HCT116 (cell line): ENCODE results near the gene SEC31B. TPM values are rescaled to one million over a fixed set of nuclear protein-coding genes. Genes with fewer than 3 reads are reported as not detected.

Source experiments
- ATAC-seq: fragments of 200-7000 bp; cut with Tn5 transposase; 2 replicates; pipeline ENCODE4 v1.9.1; 2020; ENCODE audit warnings: mild to moderate bottlenecking, moderate library complexity
- BruUV-seq: library from RNA; stranded (reverse); fragments of 400-500 nt; replicated peaks from 2 replicates; lab custom pipeline; 2021; lab: Mats Ljungman, UMichigan
- CTCF ChIA-PET: fragments of 300-600 bp; sonication (Branson Sonifier 250); formaldehyde crosslinking; loops from one replicate; lab custom pipeline; 2021; ENCODE audit warnings: antibody characterized with exemption; lab: Charles Lee
- POLR2A ChIA-PET: fragments of 300-600, 350-600 bp; sonication (Branson Sonifier 250); formaldehyde crosslinking; loops from one replicate; lab custom pipeline; 2021; ENCODE audit warnings: antibody characterized with exemption; lab: Charles Lee
- RAD21 ChIA-PET, 2 experiments: fragments of 300-600 bp; sonication (Branson Sonifier 250); formaldehyde crosslinking; loops; one replicate each; lab custom pipeline; 2023; ENCODE audit warnings: low total read pairs in 2 of 2; ENCODE audit not compliant: uncharacterized antibody in 2 of 2, unreplicated experiment in 2 of 2, low non-redundant PET in 1 of 2; lab: Charles Lee
- DNase-seq: peaks from one replicate; pipeline ENCODE4 v3.0.0-alpha.2; 2010; ENCODE audit warnings: low read depth, low spot score
- H2AFZ ChIP-seq: fragments of 200-600 bp; shearing (Covaris generic), sonication (generic); 2 replicates; pipeline ENCODE4 v1.6.1; 2017; ENCODE audit warnings: low read depth, mixed run types, mixed read lengths, antibody characterized with exemption, low read length; ENCODE audit not compliant: poor library complexity, severe bottlenecking
- H3K27ac ChIP-seq: 2 replicates; pipeline ENCODE4 v1.5.1; 2012; ENCODE audit warnings: low read depth, low read length
- H3K27me3 ChIP-seq: fragments of 200-600 bp; sonication (generic); 2 replicates; pipeline ENCODE4 v1.6.1; 2016; ENCODE audit warnings: mixed run types, low read length, mixed read lengths; ENCODE audit not compliant: insufficient read depth
- H3K36me3 ChIP-seq, 2 experiments: fragments of 200-500 bp in 1 of 2; fragments of 200-600 bp in 1 of 2; sonication (Bioruptor generic) in 1 of 2; sonication (generic) in 1 of 2; 2 replicates each; pipeline versions ENCODE4 v1.5.1 to v1.6.1; 2014 to 2016; ENCODE audit warnings: low read length in 2 of 2, inconsistent platforms in 1 of 2, mixed read lengths in 1 of 2, mixed run types in 1 of 2; ENCODE audit not compliant: insufficient read depth in 2 of 2, control insufficient read depth in 1 of 2
- H3K4me1 ChIP-seq, 2 experiments: fragments of 200-600 bp in 1 of 2; sonication (generic) in 1 of 2; 2 replicates each; pipeline versions ENCODE4 v1.5.1 to v1.6.1; 2012 to 2017; ENCODE audit warnings: low read length in 2 of 2, inconsistent platforms in 1 of 2, mild to moderate bottlenecking in 1 of 2, mixed read lengths in 1 of 2, mixed run types in 1 of 2, moderate library complexity in 1 of 2; ENCODE audit not compliant: insufficient read depth in 2 of 2, control insufficient read depth in 1 of 2
- H3K4me2 ChIP-seq: fragments of 200-600 bp; sonication (generic); 2 replicates; pipeline ENCODE4 v1.6.1; 2017; ENCODE audit warnings: mixed run types, low read length, mixed read lengths
- H3K4me3 ChIP-seq, 2 experiments: fragments of 200-600 bp in 1 of 2; sonication (generic) in 1 of 2; replicated peaks in 1 of 2; 2 replicates each; pipeline ENCODE4 v1.5.1; 2011 to 2016; ENCODE audit warnings: low read length in 2 of 2, control low read depth in 1 of 2, low read depth in 1 of 2, mild to moderate bottlenecking in 1 of 2, mixed read lengths in 1 of 2, mixed run types in 1 of 2
- H3K79me2 ChIP-seq: fragments of 200-600 bp; sonication (generic); 2 replicates; pipeline ENCODE4 v1.6.1; 2017; ENCODE audit warnings: mild to moderate bottlenecking, mixed run types, low read length, moderate library complexity, mixed read lengths; ENCODE audit not compliant: insufficient read depth
- H3K9ac ChIP-seq: fragments of 200-600 bp; sonication (generic); 2 replicates; pipeline ENCODE4 v1.6.1; 2016; ENCODE audit warnings: low read length, mixed read lengths
- H3K9me2 ChIP-seq: fragments of 200-600 bp; sonication (generic), shearing (Covaris generic); 2 replicates; pipeline ENCODE4 v1.6.1; 2017; ENCODE audit warnings: mixed run types, mild to moderate bottlenecking, moderate library complexity; ENCODE audit not compliant: insufficient read depth
- H3K9me3 ChIP-seq, 2 experiments: fragments of 200-500 bp in 1 of 2; fragments of 200-600 bp in 1 of 2; sonication (Bioruptor generic) in 1 of 2; sonication (generic) in 1 of 2; 2 replicates each; pipeline ENCODE4 v1.6.1; 2014 to 2017; ENCODE audit warnings: low read length in 2 of 2, mixed read lengths in 2 of 2, inconsistent platforms in 1 of 2, low read depth in 1 of 2, mild to moderate bottlenecking in 1 of 2, mixed run types in 1 of 2, moderate library complexity in 1 of 2; ENCODE audit not compliant: control insufficient read depth in 1 of 2, insufficient read depth in 1 of 2
- H4K20me1 ChIP-seq: fragments of 200-600 bp; sonication (generic), shearing (Covaris generic); 2 replicates; pipeline ENCODE4 v1.6.1; 2017; ENCODE audit warnings: mixed run types, mild to moderate bottlenecking, moderate library complexity; ENCODE audit not compliant: insufficient read depth
- ATF3 ChIP-seq: IDR thresholded peaks from 2 replicates; pipeline ENCODE4 v1.6.1; 2012
- CBX3 ChIP-seq: IDR thresholded peaks from 2 replicates; pipeline ENCODE4 v1.6.1; 2012; ENCODE audit warnings: low read depth
- CEBPB ChIP-seq: IDR thresholded peaks from 2 replicates; pipeline ENCODE4 v1.6.1; 2012; ENCODE audit warnings: low read depth
- CTCF ChIP-seq, 3 experiments: fragments of 200-600 bp in 1 of 3; sonication (generic) in 1 of 3; IDR thresholded peaks in 2 of 3; conservative IDR thresholded peaks in 1 of 3; 2 replicates each; pipeline ENCODE4 v1.5.1; 2012 to 2017; ENCODE audit warnings: low read depth in 2 of 3, low read length in 2 of 3, antibody characterized with exemption in 1 of 3, borderline replicate concordance in 1 of 3, control low read depth in 1 of 3, mild to moderate bottlenecking in 1 of 3, mixed read lengths in 1 of 3, mixed run types in 1 of 3, moderate library complexity in 1 of 3; ENCODE audit not compliant: insufficient read depth in 1 of 3
- EGR1 ChIP-seq: IDR thresholded peaks from 2 replicates; pipeline ENCODE4 v1.6.1; 2012; ENCODE audit warnings: low read depth
- ELF1 ChIP-seq: IDR thresholded peaks from 2 replicates; pipeline ENCODE4 v1.6.1; 2012; ENCODE audit warnings: low read depth, borderline replicate concordance
- EZH2 ChIP-seq: fragments of 200-600 bp; sonication (generic); IDR thresholded peaks from 2 replicates; pipeline ENCODE4 v1.6.1; 2017; ENCODE audit warnings: antibody characterized with exemption, mixed run types
- EZH2phosphoT487 ChIP-seq: fragments of 200-600 bp; IDR thresholded peaks from 2 replicates; pipeline ENCODE4 v1.6.1; 2018; ENCODE audit warnings: antibody characterized with exemption, borderline replicate concordance
- JUND ChIP-seq: IDR thresholded peaks from 2 replicates; pipeline ENCODE4 v1.6.1; 2012
- POLR2A ChIP-seq: IDR thresholded peaks from 2 replicates; pipeline ENCODE4 v1.7.0; 2011; ENCODE audit warnings: borderline replicate concordance; ENCODE audit not compliant: insufficient read depth, insufficient read length; ENCODE audit errors: extremely low read depth
- POLR2AphosphoS5 ChIP-seq: IDR thresholded peaks from 2 replicates; pipeline ENCODE4 v1.6.1; 2011; ENCODE audit warnings: mild to moderate bottlenecking, low read depth, low read length, moderate library complexity
- RAD21 ChIP-seq: IDR thresholded peaks from 2 replicates; pipeline ENCODE4 v1.6.1; 2012; ENCODE audit warnings: low read depth, mild to moderate bottlenecking
- SIN3A ChIP-seq: IDR thresholded peaks from 2 replicates; pipeline ENCODE4 v1.6.1; 2012; ENCODE audit warnings: low read depth
- SP1 ChIP-seq: IDR thresholded peaks from 2 replicates; pipeline ENCODE4 v1.6.1; 2012; ENCODE audit warnings: low read depth
- SRF ChIP-seq: IDR thresholded peaks from 2 replicates; pipeline ENCODE4 v1.6.1; 2012; ENCODE audit warnings: low read depth
- TCF7L2 ChIP-seq: IDR thresholded peaks from 2 replicates; pipeline ENCODE4 v1.7.0; 2011; ENCODE audit warnings: borderline replicate concordance, inconsistent platforms; ENCODE audit not compliant: insufficient read depth, insufficient read length; ENCODE audit errors: extremely low read depth
- ZBTB33 ChIP-seq: IDR thresholded peaks from 2 replicates; pipeline ENCODE4 v1.6.1; 2011; ENCODE audit warnings: mild to moderate bottlenecking, low read length, moderate library complexity; ENCODE audit not compliant: insufficient replicate concordance; ENCODE audit errors: extremely low read depth
- ZNF274 ChIP-seq: fragments of 200-500 bp; sonication (Bioruptor generic); IDR thresholded peaks from 2 replicates; pipeline ENCODE4 v1.6.1; 2014; ENCODE audit warnings: mild to moderate bottlenecking, low read depth, low read length, inconsistent platforms
- intact Hi-C: fragments of 100-400 bp; cut with micrococcal nuclease; formaldehyde crosslinking; loops from 2 replicates; pipeline ENCODE4 v1.10.0; 2022
- total RNA-seq: library from RNA; stranded (reverse); gene quantifications from one replicate; pipeline ENCODE4 v1.2.1, GENCODE V29; 2021; ENCODE audit not compliant: unreplicated experiment

Gene SEC31B
- total RNA-seq, 1 experiment from 2014 or later: 30.9 TPM

GRCh38 chr10:100462709-100463108 is 57.0 kb downstream of the SEC31B start, which contains the start of gene WNT8B (continued):
- no peak for TF ChIP-seq SRF
- TF ChIP-seq POLR2A: no peak
- TF ChIP-seq CTCF (IDR thresholded peaks at IDR 0.05 in 2 of 3, conservative IDR thresholded peaks at IDR 0.05 in 1 of 3; ENCODE audit: borderline replicate concordance in 1 of 3, insufficient read depth in 1 of 3, low read depth in 2 of 3, low read length in 2 of 3): no peak
- no peak for TF ChIP-seq EZH2
- no peak for TF ChIP-seq CEBPB
- no peak for TF ChIP-seq ATF3
- TF ChIP-seq, all 23 proteins: peak for 0

GRCh38 chr10:100448951-100449350 is 70.7 kb downstream of the SEC31B start:
- Histone ChIP-seq H3K9me3 (no peaks in the 10 kb centered on the region), H3K9ac (no peak overlapping the region), H3K36me3 (no peaks in the 10 kb centered on the region), H4K20me1 (no peaks in the 10 kb centered on the region), H3K4me2 (no peak overlapping the region), H3K27ac (no peak overlapping the region), H3K4me1 (no peaks in the 10 kb centered on the region), H3K27me3 (no peaks in the 10 kb centered on the region), H3K79me2 (no peaks in the 10 kb centered on the region), H2AFZ (no peak overlapping the region), H3K4me3 (no peak overlapping the region), H3K9me2 (no peaks in the 10 kb centered on the region)
- RAD21 ChIA-PET: no interaction called here
- POLR2A ChIA-PET: no interaction called here
- DNase-seq (no peak), ATAC-seq (no peak)
- CTCF ChIA-PET: no interaction called here
- intact Hi-C loops: no loop called here
- no TSS peak for BruUV-seq
- TF ChIP-seq CTCF (IDR thresholded peaks at IDR 0.05 in 2 of 3, conservative IDR thresholded peaks at IDR 0.05 in 1 of 3; ENCODE audit: borderline replicate concordance in 1 of 3, insufficient read depth in 1 of 3, low read depth in 2 of 3, low read length in 2 of 3) (no peak), JUND (no peak), ZBTB33 (no peak), POLR2AphosphoS5 (no peak), CEBPB (no peak), EGR1 (no peak), TCF7L2 (no peak), ATF3 (no peak), RAD21 (no peak), SIN3A (no peak), SRF (no peak), CBX3 (no peak), ELF1 (no peak), ZNF274 (no peak), EZH2phosphoT487 (no peak), SP1 (no peak)
